Measurements from ENCODE around the gene FOXO6.

GRCh38 chr1:41360074-41360785 is 1.0 kb upstream of the FOXO6 start:
- TF ChIP-seq POLR2A (IDR thresholded peaks at IDR 0.05), result no peak
- no peak for TF ChIP-seq CTCF (IDR thresholded peaks at IDR 0.05)

Measured in right lobe of liver (tissue), 4 donors.